ENCODE data around the gene DNAJC15. TPM values are rescaled to one million over a fixed set of nuclear protein-coding genes. Genes with fewer than 3 reads are reported as not detected.

The DNAJC15 gene
- total and polyA plus RNA-seq, 2 of the 8 experiments (the other 6 are each of a cell fraction or from before 2014, with no cell fraction given): 5.8 to 20.8 TPM

- no peak overlapping the region for H4K91ac ChIP-seq (replicated peaks; ENCODE audit: insufficient read length, low read length)
- H3K79me2 ChIP-seq (ENCODE audit: control insufficient read depth in 1 of 2, insufficient read depth in 2 of 2, low read length in 2 of 2): no peaks in the 10 kb centered on the region
- no peaks in the 10 kb centered on the region for H3K23me2 ChIP-seq (ENCODE audit: low read depth, low read length)
- FAIRE-seq (no peak), DNase-seq (ENCODE audit: low read depth in 1 of 2, low spot score in 2 of 2) (no peak)
- H2AFZ ChIP-seq (ENCODE audit: low read length): no peak overlapping the region
- CTCF ChIA-PET (ENCODE audit: partially characterized antibody): interaction anchor here (0.7 kb wide), 1 partner anchor 332 kb away, joined by 4 read pairs; no protein-coding TSS in a partner anchor
- no peak overlapping the region for H3K23ac ChIP-seq (ENCODE audit: insufficient read length)
- H3K9me3 ChIP-seq (ENCODE audit: insufficient read depth in 2 of 2, low read depth in 1 of 2, low read length in 1 of 2): no peaks in the 10 kb centered on the region
- H3K27me3 ChIP-seq (replicated peaks in 1 of 4; ENCODE audit: control insufficient read depth in 3 of 4, extremely low read depth in 1 of 4, insufficient read depth in 3 of 4, low read length in 3 of 4): no peaks in the 10 kb centered on the region
- no peaks in the 10 kb centered on the region for H3K36me3 ChIP-seq (ENCODE audit: control insufficient read depth in 2 of 4, insufficient read depth in 4 of 4, low read length in 3 of 4)
- H4K5ac ChIP-seq (ENCODE audit: insufficient read length, low read depth, low read length): no peak overlapping the region
- no peak overlapping the region for H3K14ac ChIP-seq (ENCODE audit: insufficient read length)
- H2BK12ac ChIP-seq (ENCODE audit: low read depth, low read length): no peak overlapping the region
- H2BK20ac ChIP-seq (ENCODE audit: low read length): no peak overlapping the region
- H4K8ac ChIP-seq (ENCODE audit: extremely low read depth, insufficient read depth, low read length): no peak overlapping the region
- H2BK5ac ChIP-seq (ENCODE audit: low read depth, low read length): no peak overlapping the region
- no peaks in the 10 kb centered on the region for H4K20me1 ChIP-seq (replicated peaks in 1 of 2; ENCODE audit: control insufficient read depth in 1 of 2, insufficient read depth in 2 of 2, low read length in 2 of 2)
- H3K18ac ChIP-seq (ENCODE audit: extremely low read depth, low read length): no peak overlapping the region
- H3K4ac ChIP-seq (replicated peaks; ENCODE audit: insufficient read length, low read depth, low read length): no peak overlapping the region
- no peak overlapping the region for H3K4me3 ChIP-seq (ENCODE audit: extremely low read depth in 1 of 4, insufficient read depth in 2 of 4, low read depth in 3 of 4, low read length in 4 of 4)
- 88% methylated on average over 2 of the region's 2 CpGs; no CpG with 5 or more reads in 1 of the 2 experiments for WGBS, 2 experiments (ENCODE audit: extremely low coverage in 1 of 2, insufficient coverage in 1 of 2, insufficient read length in 1 of 2, insufficient replicate concordance in 2 of 2, low coverage in 1 of 2, low lambda C conversion rate in 2 of 2, missing lambda C conversion rate in 1 of 2)
- no peak overlapping the region for H3K9ac ChIP-seq (replicated peaks in 1 of 4; ENCODE audit: extremely low read depth in 1 of 4, low read depth in 3 of 4, low read length in 3 of 4)
- H3K4me2 ChIP-seq (ENCODE audit: insufficient read depth in 1 of 2, low read depth in 2 of 2, low read length in 2 of 2): no peak overlapping the region
- no peaks in the 10 kb centered on the region for H3K79me1 ChIP-seq (ENCODE audit: low read depth, low read length)
- no peak overlapping the region for H2AK5ac ChIP-seq (ENCODE audit: low read depth, low read length)
- H2BK120ac ChIP-seq (replicated peaks; ENCODE audit: low read depth, low read length): no peak overlapping the region
- no peaks in the 10 kb centered on the region for H3K4me1 ChIP-seq (replicated peaks in 1 of 4; ENCODE audit: control insufficient read depth in 3 of 4, insufficient read depth in 4 of 4, low read length in 3 of 4)
- no peak overlapping the region for H2BK15ac ChIP-seq (ENCODE audit: low read length)
- no peak for TF ChIP-seq SP4 (IDR thresholded peaks at IDR 0.05; ENCODE audit: low read length)
- TF ChIP-seq CBX8 (IDR thresholded peaks at IDR 0.05; ENCODE audit: borderline replicate concordance, low read depth, low read length): no peak
- no peak for TF ChIP-seq E2F6 (IDR thresholded peaks at IDR 0.05)
- no peak for TF ChIP-seq ATF3 (IDR thresholded peaks at IDR 0.05; ENCODE audit: insufficient read depth, low read depth, low read length)
- no peak for TF ChIP-seq FOSL1 (IDR thresholded peaks at IDR 0.05; ENCODE audit: insufficient read depth, low read depth, low read length)
- no peak for TF ChIP-seq EP300 (IDR thresholded peaks at IDR 0.05; ENCODE audit: borderline replicate concordance in 1 of 2, low read depth in 2 of 2, low read length in 2 of 2)
- no peak for TF ChIP-seq SRF (IDR thresholded peaks at IDR 0.05; ENCODE audit: low read depth, low read length)
- no peak for TF ChIP-seq POU5F1 (IDR thresholded peaks at IDR 0.05; ENCODE audit: low read depth, low read length)
- TF ChIP-seq JUND (IDR thresholded peaks at IDR 0.05; ENCODE audit: low read length): no peak
- no peak for TF ChIP-seq POLR2AphosphoS5 (IDR thresholded peaks at IDR 0.05; ENCODE audit: low read depth, low read length)
- TF ChIP-seq SAP30 (IDR thresholded peaks at IDR 0.05; ENCODE audit: insufficient read depth, insufficient replicate concordance, low read length): no peak
- POLR2A ChIA-PET (ENCODE audit: partially characterized antibody): no interaction called here
- no peak overlapping the region for H3K27ac ChIP-seq (ENCODE audit: low read depth, low read length)
- no peak overlapping the region for H3K56ac ChIP-seq (replicated peaks; ENCODE audit: insufficient read length, low read depth, low read length)
Observed at GRCh38 chr13:43107780-43108179, 84.4 kb downstream of the DNAJC15 start.
